Left ventricle myocardium inferior (tissue), 1 donor: ENCODE results near the gene MPST. TPM values are rescaled to one million over a fixed set of nuclear protein-coding genes. Genes with fewer than 3 reads are reported as not detected.

ENCODE experiments used
- DNase-seq: peaks from one replicate; pipeline ENCODE4 v3.0.0-alpha.2; 2020
- H3K27ac ChIP-seq: fragments of 200-600 bp; replicated peaks from 2 replicates; pipeline ENCODE4 v1.8.0; 2021
- H3K27me3 ChIP-seq: fragments of 200-600 bp; 2 replicates; pipeline ENCODE4 v1.8.0; 2021; ENCODE audit warnings: low read depth
- H3K36me3 ChIP-seq: fragments of 200-600 bp; 2 replicates; pipeline ENCODE4 v1.8.0; 2021
- H3K4me1 ChIP-seq: fragments of 200-600 bp; 2 replicates; pipeline ENCODE4 v1.8.0; 2021
- H3K4me3 ChIP-seq: fragments of 200-600 bp; 2 replicates; pipeline ENCODE4 v1.8.0; 2021; ENCODE audit warnings: mild to moderate bottlenecking, moderate library complexity
- H3K9me3 ChIP-seq: fragments of 200-600 bp; replicated peaks from 2 replicates; pipeline ENCODE4 v1.8.0; 2021
- intact Hi-C: fragments of 100-400 bp; cut with micrococcal nuclease; formaldehyde crosslinking; loops from one replicate; pipeline ENCODE4 v1.11.0; 2022
- total RNA-seq: library from RNA; stranded (reverse); fragmentation: NEBNext Ultra II Directional; extraction: Animal tissue kit (Norgen Biotek cat#: 25700); gene quantifications from one replicate; pipeline ENCODE4 v1.2.1, GENCODE V29; 2021
- TF ChIP-seq, protein P1 (sequence below): fragments of 200-600 bp; IDR thresholded peaks from 2 replicates; pipeline ENCODE4 v1.8.0; 2021; ENCODE audit warnings: antibody characterized with exemption, mild to moderate bottlenecking, borderline replicate concordance
- donor health status: DM: no; HTN: yes; CAD: no; lungs with severe emphysema.

MPST gene
- total RNA-seq, 1 donor from 2014 or later = 58.3 TPM

- DNase-seq = no peak
- Histone ChIP-seq H3K27me3 (no peaks in the 10 kb centered on the region), H3K27ac (no peak overlapping the region), H3K4me1 (no peaks in the 10 kb centered on the region), H3K36me3 (no peaks in the 10 kb centered on the region), H3K4me3 (no peak overlapping the region), H3K9me3 (no peaks in the 10 kb centered on the region)
- TF ChIP-seq, protein P1, sequence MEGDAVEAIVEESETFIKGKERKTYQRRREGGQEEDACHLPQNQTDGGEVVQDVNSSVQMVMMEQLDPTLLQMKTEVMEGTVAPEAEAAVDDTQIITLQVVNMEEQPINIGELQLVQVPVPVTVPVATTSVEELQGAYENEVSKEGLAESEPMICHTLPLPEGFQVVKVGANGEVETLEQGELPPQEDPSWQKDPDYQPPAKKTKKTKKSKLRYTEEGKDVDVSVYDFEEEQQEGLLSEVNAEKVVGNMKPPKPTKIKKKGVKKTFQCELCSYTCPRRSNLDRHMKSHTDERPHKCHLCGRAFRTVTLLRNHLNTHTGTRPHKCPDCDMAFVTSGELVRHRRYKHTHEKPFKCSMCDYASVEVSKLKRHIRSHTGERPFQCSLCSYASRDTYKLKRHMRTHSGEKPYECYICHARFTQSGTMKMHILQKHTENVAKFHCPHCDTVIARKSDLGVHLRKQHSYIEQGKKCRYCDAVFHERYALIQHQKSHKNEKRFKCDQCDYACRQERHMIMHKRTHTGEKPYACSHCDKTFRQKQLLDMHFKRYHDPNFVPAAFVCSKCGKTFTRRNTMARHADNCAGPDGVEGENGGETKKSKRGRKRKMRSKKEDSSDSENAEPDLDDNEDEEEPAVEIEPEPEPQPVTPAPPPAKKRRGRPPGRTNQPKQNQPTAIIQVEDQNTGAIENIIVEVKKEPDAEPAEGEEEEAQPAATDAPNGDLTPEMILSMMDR = no peak
- intact Hi-C loops = no loop called here
These were observed 20.8 kb upstream of the MPST start for GRCh38 chr22:36998620-36999351.

DNA sequence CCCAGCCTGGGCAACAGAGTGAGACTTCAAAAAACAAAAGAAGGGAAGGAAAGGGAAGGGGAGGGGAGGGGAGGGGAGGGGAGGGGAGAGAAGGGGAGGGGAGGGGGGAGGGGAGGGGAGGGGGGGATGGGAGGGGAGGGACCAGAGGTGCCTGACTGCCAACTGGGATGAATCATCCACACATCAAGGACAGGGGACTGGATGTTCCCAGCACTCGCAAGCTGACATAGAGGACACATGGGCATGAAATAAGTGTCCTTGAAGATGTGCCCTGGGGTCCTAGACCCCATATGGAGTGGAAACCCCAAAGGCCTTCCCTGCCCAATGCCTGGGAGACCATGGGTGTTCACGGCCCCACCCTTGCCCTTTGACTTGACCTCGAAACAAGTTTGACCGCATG lies 20.1 kb upstream of the MPST start:
- Histone ChIP-seq H3K27ac (no peak overlapping the region), H3K27me3 (no peaks in the 10 kb centered on the region), H3K9me3 (no peaks in the 10 kb centered on the region), H3K4me3 (no peak overlapping the region), H3K36me3 (no peaks in the 10 kb centered on the region), H3K4me1 (no peaks in the 10 kb centered on the region)
- TF ChIP-seq, protein P1 = no peak
- no peak for DNase-seq
- intact Hi-C loops = no loop called here

- H3K36me3 ChIP-seq = no peaks in the 10 kb centered on the region
- no peak for DNase-seq
- H3K4me3 ChIP-seq = no peak overlapping the region
- no peaks in the 10 kb centered on the region for H3K9me3 ChIP-seq
- no peak overlapping the region for H3K27ac ChIP-seq
- intact Hi-C loops = no loop called here
- no peaks in the 10 kb centered on the region for H3K27me3 ChIP-seq
- TF ChIP-seq, protein P1 = no peak
- no peaks in the 10 kb centered on the region for H3K4me1 ChIP-seq
These were observed 18.6 kb upstream of the MPST start for GRCh38 chr22:37000676-37001534.

GRCh38 chr22:37001826-37002225 lies 17.7 kb upstream of the MPST start:
- no peak for DNase-seq
- TF ChIP-seq, protein P1 = no peak
- no peaks in the 10 kb centered on the region for H3K36me3 ChIP-seq
- no peaks in the 10 kb centered on the region for H3K9me3 ChIP-seq
- H3K4me1 ChIP-seq = no peaks in the 10 kb centered on the region
- no peaks in the 10 kb centered on the region for H3K27me3 ChIP-seq
- H3K27ac ChIP-seq = no peak overlapping the region
- no peak overlapping the region for H3K4me3 ChIP-seq
- intact Hi-C loops = no loop called here

- intact Hi-C loops = no loop called here
- peaks cover 4% of the 10 kb centered on the region for H3K4me1 ChIP-seq
These were observed 16.9 kb upstream of the MPST start for GRCh38 chr22:37002633-37003032.

More at GRCh38 chr22:37002633-37003032, 16.9 kb upstream of the MPST start:
- DNase-seq = no peak
- Histone ChIP-seq H3K27me3 (no peaks in the 10 kb centered on the region), H3K27ac (no peak overlapping the region), H3K4me3 (no peak overlapping the region), H3K9me3 (no peaks in the 10 kb centered on the region), H3K36me3 (no peaks in the 10 kb centered on the region)
- TF ChIP-seq, protein P1 = no peak
